HG02943 (cell line): ENCODE measurements around the gene COG4.

ENCODE experiments used
- ATAC-seq: cut with Tn5 transposase; IDR thresholded peaks from one replicate; pipeline ENCODE4 v1.9.1; 2021; ENCODE audit warnings: mild to moderate bottlenecking, low read depth, moderate library complexity; ENCODE audit not compliant: unreplicated experiment

Gene COG4

GRCh38 chr16:70482624-70483023, 40.7 kb downstream of the COG4 start:
- no peak for ATAC-seq

GRCh38 chr16:70481929-70482536, 41.3 kb downstream of the COG4 start:
- no peak for ATAC-seq

GRCh38 chr16:70480127-70481105, 42.9 kb downstream of the COG4 start:
- ATAC-seq = no peak

- ATAC-seq = no peak
Measured at GRCh38 chr16:70478912-70479341, 44.4 kb downstream of the COG4 start.

GRCh38 chr16:70478169-70478568, 45.2 kb downstream of the COG4 start:
- no peak for ATAC-seq

- peak; percentile 78 for ATAC-seq
Measured at GRCh38 chr16:70476272-70477020, 46.9 kb downstream of the COG4 start.

- no peak for ATAC-seq
Measured at GRCh38 chr16:70475054-70475871, 48.1 kb downstream of the COG4 start.

GRCh38 chr16:70474320-70475053, 48.9 kb downstream of the COG4 start:
- no peak for ATAC-seq

GRCh38 chr16:70473446-70474319, 49.7 kb downstream of the COG4 start:
- ATAC-seq = no peak

- no peak for ATAC-seq
Measured at GRCh38 chr16:70472786-70473433, 50.4 kb downstream of the COG4 start.

GRCh38 chr16:70470927-70471341, 52.4 kb downstream of the COG4 start:
- no peak for ATAC-seq

GRCh38 chr16:70470141-70470926, 53.0 kb downstream of the COG4 start:
- ATAC-seq = no peak

- no peak for ATAC-seq
Measured at GRCh38 chr16:70468776-70469525, 54.4 kb downstream of the COG4 start.

- ATAC-seq = no peak
Measured at GRCh38 chr16:70467608-70468007, 55.7 kb downstream of the COG4 start.

- ATAC-seq = no peak
Measured at GRCh38 chr16:70467113-70467512, 56.2 kb downstream of the COG4 start.

- no peak for ATAC-seq
Measured at GRCh38 chr16:70466805-70467076, 56.6 kb downstream of the COG4 start.
